GM18508 (cell line): ENCODE results near the gene DGKZ.
"Not testable (repeated sequence)": the region's sequence is repeated elsewhere in the genome, so short reads cannot be mapped to it uniquely, and the experiment has no call there.

Experiments used
- ATAC-seq: cut with Tn5 transposase; IDR thresholded peaks from one replicate; pipeline ENCODE4 v1.9.1; 2021; ENCODE audit warnings: moderate number of reproducible peaks; ENCODE audit not compliant: insufficient read depth, unreplicated experiment

The DGKZ gene

DNA sequence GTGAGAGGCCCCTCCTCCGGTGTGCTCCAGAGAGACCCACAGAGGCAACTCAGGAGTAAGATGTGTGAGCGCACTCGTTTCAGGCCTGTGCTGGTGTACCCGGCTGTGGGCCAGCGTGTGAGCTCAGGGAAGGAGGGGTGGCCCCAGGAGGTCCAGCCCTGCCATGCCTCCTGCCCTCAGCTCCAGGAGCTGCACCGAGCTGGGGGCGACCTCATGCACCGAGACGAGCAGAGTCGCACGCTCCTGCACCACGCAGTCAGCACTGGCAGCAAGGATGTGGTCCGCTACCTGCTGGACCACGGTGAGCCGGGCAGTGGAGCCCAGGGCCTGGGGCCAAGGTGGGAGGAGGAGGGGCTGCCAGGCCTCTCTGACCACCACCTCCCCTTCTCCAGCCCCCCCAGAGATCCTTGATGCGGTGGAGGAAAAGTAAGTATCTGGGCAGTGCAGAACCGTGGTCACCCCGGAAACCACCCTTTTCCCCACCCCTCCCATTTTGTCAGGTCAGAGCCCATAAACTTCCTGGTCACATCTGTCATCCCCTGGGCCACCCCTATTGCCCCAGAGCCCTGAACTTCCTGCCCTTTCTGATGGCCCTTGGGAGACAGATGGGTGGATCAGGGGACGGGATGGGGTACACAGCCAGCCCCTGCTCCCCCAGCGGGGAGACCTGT is 31.7 kb downstream of the DGKZ start:
- no peak for ATAC-seq

DNA sequence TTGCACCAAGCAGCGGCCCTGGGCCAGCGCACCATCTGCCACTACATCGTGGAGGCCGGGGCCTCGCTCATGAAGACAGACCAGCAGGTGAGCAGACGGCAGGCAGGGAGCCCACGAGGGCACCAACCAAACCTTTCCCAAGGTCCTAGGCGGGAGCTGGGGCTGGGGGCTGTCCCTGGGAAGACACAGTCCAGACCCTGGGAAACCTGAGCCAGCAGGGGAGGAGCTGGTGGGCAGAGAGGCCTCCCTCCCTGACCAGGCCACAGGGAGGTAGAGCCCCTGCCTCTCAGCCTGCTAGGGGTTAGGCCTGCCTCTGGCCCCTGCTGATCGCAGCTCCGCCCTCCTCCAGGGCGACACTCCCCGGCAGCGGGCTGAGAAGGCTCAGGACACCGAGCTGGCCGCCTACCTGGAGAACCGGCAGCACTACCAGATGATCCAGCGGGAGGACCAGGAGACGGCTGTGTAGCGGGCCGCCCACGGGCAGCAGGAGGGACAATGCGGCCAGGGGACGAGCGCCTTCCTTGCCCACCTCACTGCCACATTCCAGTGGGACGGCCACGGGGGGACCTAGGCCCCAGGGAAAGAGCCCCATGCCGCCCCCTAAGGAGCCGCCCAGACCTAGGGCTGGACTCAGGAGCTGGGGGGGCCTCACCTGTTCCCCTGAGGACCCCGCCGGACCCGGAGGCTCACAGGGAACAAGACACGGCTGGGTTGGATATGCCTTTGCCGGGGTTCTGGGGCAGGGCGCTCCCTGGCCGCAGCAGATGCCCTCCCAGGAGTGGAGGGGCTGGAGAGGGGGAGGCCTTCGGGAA is 32.4 kb downstream of the DGKZ start:
- not testable (repeated sequence) for ATAC-seq

DNA sequence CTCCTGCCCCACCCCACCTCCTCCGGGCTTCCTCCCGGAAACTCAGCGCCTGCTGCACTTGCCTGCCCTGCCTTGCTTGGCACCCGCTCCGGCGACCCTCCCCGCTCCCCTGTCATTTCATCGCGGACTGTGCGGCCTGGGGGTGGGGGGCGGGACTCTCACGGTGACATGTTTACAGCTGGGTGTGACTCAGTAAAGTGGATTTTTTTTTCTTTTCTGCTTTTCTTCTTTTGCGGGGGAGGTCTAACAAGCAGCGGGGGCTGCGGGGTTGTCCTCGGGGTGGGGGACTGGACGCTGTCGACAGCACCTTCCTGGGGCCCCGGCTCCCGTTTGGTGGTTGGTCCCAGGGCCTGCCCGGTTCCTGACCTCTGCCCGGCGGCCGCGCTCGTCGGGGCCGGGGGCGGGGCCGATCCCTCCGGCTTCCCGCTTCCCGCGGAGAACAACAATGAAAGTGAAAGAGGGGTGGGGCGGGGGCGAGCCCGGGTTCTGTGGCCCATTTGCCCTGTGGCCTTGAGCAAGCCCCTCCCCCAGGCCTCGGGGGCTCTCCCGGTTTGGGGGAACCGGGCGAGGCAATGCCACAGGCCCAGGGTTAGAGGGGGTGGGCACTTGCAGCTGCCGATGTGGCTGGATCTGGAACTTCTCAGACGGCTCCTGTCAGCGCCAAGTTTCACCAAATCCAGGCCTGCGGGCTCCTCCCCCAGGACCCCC is 33.2 kb downstream of the DGKZ start:
- ATAC-seq: no peak

DNA sequence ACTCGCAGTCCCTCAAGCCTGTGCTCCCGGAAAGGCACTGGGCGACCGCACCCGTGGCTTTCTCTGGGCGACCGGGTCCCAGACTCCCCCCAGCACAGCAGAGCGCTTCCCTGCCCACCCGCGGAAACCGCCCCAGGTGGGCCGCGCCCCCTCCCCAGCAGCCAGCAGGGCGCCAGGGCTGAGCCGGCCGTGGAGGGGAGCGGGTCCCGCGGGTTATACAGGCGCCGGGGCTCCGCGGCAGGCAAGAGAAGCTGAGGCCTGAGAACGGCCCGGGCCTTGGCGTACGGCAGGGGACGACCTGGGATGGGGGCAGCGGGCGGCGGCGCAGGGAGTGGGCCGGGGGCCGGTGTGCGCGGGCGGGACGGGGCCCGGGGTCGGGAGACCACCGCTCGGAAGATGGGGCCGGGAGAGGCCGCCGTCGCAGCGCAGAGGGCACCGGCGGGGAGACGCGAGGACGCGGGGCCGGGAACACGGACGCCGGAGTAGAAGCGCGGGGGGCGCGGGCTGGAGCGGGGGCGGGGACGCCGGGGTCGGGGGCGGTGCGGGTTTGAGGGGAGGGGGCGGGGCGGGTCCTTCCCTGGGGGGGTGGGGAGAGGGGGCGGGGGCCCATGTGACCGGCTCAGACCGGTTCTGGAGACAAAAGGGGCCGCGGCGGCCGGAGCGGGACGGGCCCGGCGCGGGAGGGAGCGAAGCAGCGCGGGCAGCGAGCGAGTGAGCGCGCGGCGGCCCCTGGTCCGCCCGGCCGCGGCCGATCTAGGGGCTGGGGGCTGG is 34.0 kb downstream of the DGKZ start, which contains the start of gene MDK:
Gene MDK (plus strand): TSS at position 622 of the 771 bp plus-strand sequence. CDS start 389 bp downstream, outside the sequence.
- ATAC-seq: no peak

DNA sequence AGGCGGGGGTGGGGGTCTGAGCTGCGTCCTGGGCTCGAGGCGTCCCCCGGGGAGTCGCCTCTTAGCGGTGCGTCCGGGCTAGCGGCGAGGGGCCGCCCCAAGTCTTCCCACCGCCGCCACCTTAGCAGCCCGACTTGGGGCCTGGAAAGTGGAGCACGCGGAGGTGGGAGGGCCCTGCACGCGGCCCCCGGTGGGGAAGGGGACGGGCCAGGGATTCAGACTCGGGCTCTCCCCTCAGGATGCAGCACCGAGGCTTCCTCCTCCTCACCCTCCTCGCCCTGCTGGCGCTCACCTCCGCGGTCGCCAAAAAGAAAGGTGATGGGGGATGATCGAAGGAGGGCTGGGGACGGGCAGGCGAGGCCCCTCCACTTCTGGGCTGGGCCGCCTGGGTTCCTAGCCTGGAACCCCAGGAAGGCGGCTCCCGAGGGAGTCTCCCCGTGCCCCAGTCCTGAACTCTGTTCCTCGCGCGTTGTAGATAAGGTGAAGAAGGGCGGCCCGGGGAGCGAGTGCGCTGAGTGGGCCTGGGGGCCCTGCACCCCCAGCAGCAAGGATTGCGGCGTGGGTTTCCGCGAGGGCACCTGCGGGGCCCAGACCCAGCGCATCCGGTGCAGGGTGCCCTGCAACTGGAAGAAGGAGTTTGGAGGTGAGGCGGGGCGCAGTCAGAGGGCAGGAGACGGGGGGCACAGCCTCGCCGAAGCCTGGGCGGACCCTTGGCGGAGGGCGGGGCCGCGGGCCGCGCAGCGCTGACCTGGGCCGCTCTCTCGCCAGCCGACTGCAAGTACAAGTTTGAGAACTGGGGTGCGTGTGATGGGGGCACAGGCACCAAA is 34.8 kb downstream of the DGKZ start:
- ATAC-seq: no peak

DNA sequence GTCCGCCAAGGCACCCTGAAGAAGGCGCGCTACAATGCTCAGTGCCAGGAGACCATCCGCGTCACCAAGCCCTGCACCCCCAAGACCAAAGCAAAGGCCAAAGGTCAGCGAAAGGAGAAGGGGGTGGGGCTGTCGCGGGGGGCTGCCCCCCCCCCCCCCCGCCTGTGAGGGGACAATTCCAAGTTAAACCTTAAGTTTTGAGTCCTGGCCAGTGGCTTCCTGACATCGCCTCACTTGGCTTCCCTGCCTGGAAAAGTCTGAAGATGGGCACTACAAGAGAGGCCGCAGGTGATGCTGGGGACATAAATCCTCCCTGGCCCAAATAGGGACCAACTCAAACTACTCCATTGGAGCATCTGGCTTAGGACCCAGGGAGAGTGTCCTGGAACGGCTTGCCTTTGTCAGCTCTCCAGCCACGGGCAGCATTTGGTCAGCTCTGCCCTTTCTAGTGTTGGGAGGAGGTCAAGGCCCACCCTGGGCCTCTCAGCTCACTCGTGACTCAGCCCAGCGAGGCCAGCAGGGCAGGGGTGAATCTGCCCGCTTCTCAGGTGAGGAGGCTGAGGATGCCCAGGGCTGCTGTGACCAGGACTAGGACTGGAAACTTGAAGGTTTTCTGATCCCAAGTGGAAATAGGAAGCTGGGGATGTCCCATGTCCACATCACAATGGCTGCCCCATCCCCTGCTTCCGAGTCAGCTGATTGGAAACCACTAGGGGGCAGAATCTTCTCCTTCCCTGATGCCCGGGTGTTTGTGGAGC is 35.6 kb downstream of the DGKZ start:
- no peak for ATAC-seq

DNA sequence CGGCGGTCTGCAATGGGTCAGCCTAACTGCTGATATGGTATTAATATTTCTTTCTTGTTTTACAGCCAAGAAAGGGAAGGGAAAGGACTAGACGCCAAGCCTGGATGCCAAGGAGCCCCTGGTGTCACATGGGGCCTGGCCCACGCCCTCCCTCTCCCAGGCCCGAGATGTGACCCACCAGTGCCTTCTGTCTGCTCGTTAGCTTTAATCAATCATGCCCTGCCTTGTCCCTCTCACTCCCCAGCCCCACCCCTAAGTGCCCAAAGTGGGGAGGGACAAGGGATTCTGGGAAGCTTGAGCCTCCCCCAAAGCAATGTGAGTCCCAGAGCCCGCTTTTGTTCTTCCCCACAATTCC is 36.1 kb downstream of the DGKZ start:
- no peak for ATAC-seq

DNA sequence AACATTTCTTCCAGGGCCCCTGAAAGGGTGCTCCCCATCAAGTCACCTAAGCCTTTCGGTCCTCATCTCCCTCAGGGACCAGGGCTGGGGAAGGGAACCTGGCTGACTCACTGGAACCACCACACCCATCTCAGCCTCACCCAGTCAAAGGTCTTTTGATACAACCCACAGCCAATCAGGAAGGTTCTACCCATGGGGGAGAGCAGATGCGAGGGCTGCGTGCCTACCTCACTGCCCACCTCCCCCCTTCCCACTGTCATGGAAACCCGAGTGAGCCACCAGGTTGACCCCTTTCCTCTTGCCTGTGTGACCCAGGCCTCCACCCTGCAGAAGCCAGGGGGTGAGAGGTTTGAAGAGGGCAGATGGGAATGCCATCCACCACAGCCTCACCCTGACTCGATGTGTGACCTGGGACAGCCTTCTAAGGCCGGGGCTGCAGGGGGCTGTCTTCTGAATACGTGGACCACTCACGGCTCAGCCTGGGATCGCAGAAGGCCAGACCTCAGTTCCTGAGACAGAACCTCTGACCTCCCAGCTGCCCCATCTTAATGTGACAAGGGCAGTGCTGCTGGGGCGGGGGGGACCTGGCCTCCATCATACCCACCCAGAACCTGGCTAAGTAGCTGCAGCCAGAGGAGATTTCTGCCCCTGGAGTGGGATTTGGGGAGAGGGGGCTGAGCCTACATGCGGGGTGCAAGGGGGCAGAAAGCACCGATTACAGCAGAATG is 36.9 kb downstream of the DGKZ start:
- ATAC-seq: no peak

DNA sequence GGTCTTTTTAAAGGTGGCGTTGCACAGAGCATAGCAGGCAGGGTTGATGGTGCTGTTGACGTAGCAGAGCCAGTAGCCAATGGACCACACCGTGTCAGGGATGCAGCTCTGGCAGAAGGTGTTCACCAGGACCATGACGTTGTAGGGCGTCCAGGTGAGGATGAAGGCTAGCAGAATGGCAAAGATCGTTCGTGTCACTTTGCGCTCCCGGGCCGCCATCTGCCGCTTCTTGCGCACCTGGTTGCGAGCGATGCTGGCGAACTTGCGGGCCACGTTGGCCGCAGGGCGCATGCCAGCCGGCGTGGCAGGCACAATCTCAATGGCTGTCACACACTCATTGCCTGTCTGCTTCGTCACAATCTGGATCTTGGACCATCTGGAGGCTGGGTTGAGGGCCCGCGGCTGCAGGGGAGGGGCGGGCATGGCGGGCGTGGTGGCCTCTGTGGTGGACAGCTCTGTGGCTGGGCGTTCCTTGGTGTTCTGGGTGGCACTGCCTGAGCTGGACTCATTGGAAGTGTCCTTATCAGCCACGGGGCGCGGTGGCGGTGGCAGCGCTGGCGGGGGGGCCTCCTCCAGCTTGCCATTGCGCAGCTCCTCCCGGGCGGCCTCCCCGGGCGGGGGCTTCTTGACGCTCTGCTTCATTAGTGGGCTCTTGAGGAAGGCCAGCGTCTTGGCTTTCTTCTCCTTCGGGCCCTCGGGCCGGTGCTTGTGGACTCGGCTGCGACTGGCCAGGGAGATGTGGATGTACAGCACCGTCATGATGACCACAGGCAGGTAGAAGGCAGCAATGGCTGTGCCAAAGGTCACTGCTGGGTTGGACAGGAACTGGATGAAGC is 38.1 kb downstream of the DGKZ start:
- ATAC-seq: no peak

DNA sequence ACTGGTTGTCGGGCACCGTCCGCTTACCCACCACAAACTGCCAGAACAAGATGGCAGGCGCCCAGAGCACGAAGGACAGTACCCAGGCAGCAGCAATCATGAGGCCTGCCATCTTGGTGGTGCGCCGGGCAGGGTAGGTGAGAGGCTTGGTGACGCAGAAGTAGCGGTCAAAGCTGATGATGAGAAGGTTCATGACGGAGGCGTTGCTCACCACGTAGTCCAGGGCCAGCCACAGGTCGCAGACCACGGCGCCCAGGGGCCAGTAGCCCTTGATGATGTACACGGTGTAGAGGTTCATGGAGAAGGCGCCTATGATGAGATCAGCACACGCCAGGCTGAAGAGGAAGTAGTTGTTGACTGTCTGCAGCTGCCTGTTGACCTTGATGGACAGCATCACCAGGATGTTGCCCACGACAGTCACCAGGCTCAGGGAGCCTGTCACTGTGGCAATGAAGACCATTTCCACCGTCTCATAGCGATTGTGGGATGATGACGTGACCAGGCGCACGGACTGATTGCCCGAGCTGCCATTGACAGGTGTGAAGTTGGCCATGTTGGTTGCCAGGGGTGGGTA is 38.8 kb downstream of the DGKZ start:
- ATAC-seq: no peak

DNA sequence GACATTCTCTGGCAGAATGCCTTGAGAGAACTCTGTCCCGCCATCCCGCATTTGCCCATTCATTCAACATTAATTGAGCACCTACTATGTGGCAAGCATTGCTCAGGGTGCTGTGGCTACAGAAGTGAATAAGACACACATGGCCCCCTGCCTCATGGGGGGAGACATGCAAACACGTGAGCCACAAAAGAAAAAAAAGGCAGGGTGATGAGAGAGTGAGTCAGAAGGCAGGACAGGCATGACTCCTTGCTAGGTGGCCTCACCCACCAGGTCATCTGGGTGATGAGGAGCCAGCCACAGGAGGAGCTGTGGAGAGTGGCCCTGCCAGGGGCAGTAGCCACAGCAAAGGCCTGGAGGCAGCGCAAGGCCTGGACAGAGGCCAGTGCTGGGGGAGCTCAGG is 39.4 kb downstream of the DGKZ start:
- ATAC-seq: no peak

DNA sequence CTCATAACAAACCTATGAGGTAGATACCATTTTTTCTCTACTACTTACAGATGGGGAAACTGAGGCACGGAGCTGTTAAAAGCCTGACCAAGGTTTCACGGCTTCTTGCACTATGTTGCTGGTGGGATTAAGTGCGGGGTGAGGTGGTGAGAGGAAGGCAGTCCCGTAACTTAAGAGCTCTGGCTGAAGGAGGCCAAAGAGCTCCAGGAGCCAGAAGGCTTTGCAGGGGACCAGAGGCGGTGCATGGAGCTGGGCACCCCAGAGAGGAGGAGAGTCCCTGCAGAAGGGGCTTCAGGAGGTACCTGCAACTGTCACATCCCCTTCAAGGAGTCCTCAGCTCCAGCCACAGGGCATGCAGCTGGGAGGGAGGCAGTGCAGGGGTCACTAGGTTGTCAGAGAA is 40.2 kb downstream of the DGKZ start:
- ATAC-seq: no peak

DNA sequence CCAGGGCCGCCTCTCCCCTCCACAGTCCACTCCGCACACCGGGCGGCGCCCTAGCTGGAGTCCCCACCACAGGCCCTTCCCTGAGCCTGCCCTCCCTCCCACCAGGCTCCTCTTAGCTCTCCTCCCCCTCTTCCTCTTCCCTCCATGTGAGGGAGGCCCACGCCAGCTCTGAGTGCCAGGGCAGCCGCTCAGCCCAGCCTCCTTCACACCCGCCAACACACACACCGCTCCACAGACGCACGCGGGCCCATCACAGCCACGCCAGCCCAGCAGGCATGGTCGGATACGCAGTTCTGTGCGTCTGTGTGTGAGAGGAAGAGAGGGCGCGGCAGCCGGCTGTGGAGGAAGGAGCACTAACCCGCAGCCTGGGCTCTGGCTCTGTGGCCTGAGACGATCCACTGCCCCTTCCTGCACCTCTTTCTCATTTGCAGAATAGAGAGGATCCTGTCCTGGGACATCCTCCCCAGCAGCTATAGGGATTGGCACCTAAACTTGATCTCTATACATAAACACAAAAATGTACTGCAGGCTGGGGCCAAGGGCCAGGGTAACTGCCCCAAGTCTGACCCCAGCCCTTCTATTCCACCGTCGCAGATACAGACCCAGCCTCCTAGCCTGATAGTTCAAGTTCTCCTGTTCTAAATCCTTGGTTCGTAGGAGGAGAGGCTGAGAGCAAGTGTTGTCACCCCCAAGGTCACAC is 40.8 kb downstream of the DGKZ start:
- ATAC-seq: no peak

DNA sequence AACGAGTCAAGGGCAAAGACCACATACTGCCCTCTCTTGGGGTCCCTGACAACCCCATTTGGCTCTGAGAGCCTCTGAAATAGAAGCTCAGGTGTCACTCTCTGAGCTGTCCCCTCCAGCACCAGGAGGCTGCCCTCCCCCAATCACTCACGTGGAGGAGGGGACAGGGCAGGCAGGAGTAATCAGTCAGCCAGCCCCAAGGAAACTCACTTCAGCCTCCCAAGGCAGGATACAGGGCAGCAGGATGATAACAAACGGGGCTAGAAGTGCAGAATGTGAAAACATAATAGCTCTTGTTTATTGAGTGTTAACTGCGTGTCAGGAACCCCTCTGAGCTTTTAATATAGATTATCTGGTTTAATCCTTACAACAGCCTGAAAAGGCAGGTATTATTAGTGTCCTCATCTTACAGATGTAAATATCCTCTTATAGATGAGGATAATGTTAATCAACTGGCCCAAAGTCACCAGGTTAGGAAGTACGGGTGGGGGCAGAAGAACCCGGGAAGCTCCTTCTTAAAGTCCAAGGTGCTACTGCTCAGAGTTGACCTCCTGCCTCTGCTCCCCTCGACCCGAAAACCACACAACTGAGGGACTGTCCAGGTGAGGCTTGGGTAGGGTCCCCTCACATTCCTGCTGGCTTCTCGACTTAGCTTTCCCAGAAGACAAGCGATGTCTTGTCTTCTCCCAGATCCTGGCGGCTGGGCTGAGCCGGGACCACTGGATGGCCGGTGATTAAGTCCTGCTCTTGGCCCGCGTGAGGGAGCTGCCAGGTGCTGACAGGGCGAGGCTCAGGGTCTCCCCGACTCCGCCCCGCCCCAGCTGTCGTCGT is 41.6 kb downstream of the DGKZ start:
- ATAC-seq: no peak

DNA sequence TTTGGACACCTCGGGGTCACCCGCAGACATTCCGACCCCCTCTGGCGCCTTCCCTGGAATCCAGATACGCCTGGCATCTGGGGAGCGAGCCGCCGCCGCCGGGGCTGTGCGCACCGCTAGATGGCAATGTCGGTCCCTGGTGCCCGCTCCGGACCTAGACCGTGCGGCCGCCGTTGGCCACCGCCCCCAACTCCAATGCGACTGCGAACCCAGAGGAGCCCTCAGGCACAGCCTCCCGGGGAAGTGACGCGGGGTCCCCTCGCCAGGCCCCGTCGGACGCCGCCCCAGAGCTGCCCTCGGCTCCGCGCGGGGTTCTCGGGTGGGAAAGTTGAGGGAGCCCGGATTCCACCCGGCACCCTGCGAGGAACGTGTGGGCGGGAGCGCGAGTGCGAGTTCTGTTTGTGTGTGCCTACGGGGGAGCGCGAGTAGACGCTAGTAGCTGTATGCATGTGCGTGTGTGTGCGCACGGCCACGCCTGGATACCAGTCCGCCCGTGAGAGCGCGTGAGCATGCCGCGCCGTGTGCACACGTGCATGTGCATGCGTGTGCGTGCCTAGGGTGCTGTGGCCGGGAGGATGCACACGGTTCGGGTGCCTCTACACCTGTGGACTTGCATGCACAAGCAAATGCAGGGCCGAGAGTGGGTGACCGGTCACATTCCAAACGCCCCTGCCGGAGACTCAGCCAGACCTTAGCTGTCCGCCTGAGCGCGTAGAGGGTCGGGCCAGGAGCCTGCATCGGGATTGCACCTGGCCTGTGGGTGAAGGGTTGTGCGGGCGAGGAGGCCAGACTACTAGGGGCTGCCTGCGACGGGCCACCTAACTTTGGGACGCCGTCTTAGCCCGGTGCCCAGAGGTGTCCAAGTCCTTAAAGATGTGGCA is 42.4 kb downstream of the DGKZ start:
- no peak for ATAC-seq
